ENCODE measurements around the gene LRMDA. TPM values are rescaled to one million over a fixed set of nuclear protein-coding genes. Genes with fewer than 3 reads are reported as not detected.

LRMDA gene
- total RNA-seq, 1 donor from 2014 or later = 0.19 TPM

Small RNA genes within 50 kb of the gene (microRNA-seq; reads per million reads assigned to microRNA genes)
- gene MIR606 (ENCODE audit: unreplicated experiment) = not detected

Other genes with a start within 250 kb of the LRMDA start
- gene VDAC2, start 220.8 kb upstream of the LRMDA start, total RNA-seq = 130 TPM in 2 replicates
- gene COMTD1, start 195.7 kb upstream of the LRMDA start, total RNA-seq = 12.9 and 15.7 TPM in 2 replicates
- 38.5 and 42.1 TPM in 2 replicates for gene ZNF503, start 29.9 kb upstream of the LRMDA start, total RNA-seq